HEK293T (cell line): ENCODE results near the gene TP53RK.
A peak's percentile ranks its signal among the peaks of the same experiment; 100 is the strongest.

Experiments
- CTCF ChIA-PET: fragments of 350-600 bp; formaldehyde crosslinking; extraction: SDS; loops from one replicate; lab custom pipeline; 2021; ENCODE audit warnings: antibody characterized with exemption, inconsistent platforms; lab: Yijun Ruan, JAX
- POLR2A ChIA-PET: fragments of 350-600 bp; formaldehyde crosslinking; extraction: SDS; loops from one replicate; lab custom pipeline; 2020; ENCODE audit warnings: antibody characterized with exemption, inconsistent platforms; lab: Yijun Ruan, JAX
- DNase-seq: peaks from one replicate; pipeline ENCODE4 v3.0.0; 2012; ENCODE audit warnings: mixed read lengths; ENCODE audit errors: extremely low spot score
- ARNT ChIP-seq: fragments of 450-650 bp; IDR thresholded peaks from 2 replicates; pipeline ENCODE4 v1.6.1; 2017; ENCODE audit warnings: mild to moderate bottlenecking
- BHLHE40 ChIP-seq: fragments of 450-650 bp; IDR thresholded peaks from 2 replicates; pipeline ENCODE4 v1.6.1; 2016; ENCODE audit warnings: mild to moderate bottlenecking, moderate library complexity, borderline replicate concordance
- CTBP1 ChIP-seq: fragments of 450-650 bp; IDR thresholded peaks from 2 replicates; pipeline ENCODE4 v1.6.1; 2016; ENCODE audit warnings: borderline replicate concordance
- ELF4 ChIP-seq: fragments of 450-650 bp; IDR thresholded peaks from 2 replicates; pipeline ENCODE4 v1.6.1; 2017; ENCODE audit warnings: antibody characterized with exemption
- FOXA1 ChIP-seq: fragments of 450-650 bp; IDR thresholded peaks from 2 replicates; pipeline ENCODE4 v1.6.1; 2016; ENCODE audit warnings: mild to moderate bottlenecking
- FOXK2 ChIP-seq: fragments of 450-650 bp; IDR thresholded peaks from 2 replicates; pipeline ENCODE4 v1.6.1; 2016; ENCODE audit warnings: mild to moderate bottlenecking
- FOXM1 ChIP-seq: fragments of 450-650 bp; IDR thresholded peaks from 2 replicates; pipeline ENCODE4 v1.6.1; 2017; ENCODE audit warnings: mild to moderate bottlenecking, borderline replicate concordance
- HDGF ChIP-seq: fragments of 450-650 bp; IDR thresholded peaks from 2 replicates; pipeline ENCODE4 v1.6.1; 2017; ENCODE audit warnings: antibody characterized with exemption, borderline replicate concordance
- L3MBTL2 ChIP-seq: fragments of 450-650 bp; conservative IDR thresholded peaks from 2 replicates; pipeline ENCODE4 v1.6.1; 2016; ENCODE audit warnings: mild to moderate bottlenecking
- LEF1 ChIP-seq: fragments of 450-650 bp; IDR thresholded peaks from 2 replicates; pipeline ENCODE4 v1.6.1; 2017; ENCODE audit warnings: mild to moderate bottlenecking, borderline replicate concordance
- NFRKB ChIP-seq: fragments of 450-650 bp; IDR thresholded peaks from 2 replicates; pipeline ENCODE4 v1.6.1; 2016; ENCODE audit warnings: mild to moderate bottlenecking, moderate library complexity
- PKNOX1 ChIP-seq: fragments of 450-650 bp; IDR thresholded peaks from 2 replicates; pipeline ENCODE4 v1.6.1; 2016
- SP1 ChIP-seq: fragments of 450-650 bp; IDR thresholded peaks from 2 replicates; pipeline ENCODE4 v1.6.1; 2017
- SUZ12 ChIP-seq: fragments of 450-650 bp; IDR thresholded peaks from 2 replicates; pipeline ENCODE4 v1.6.1; 2016; ENCODE audit warnings: mild to moderate bottlenecking
- TARDBP ChIP-seq: fragments of 450-650 bp; IDR thresholded peaks from 2 replicates; pipeline ENCODE4 v1.6.1; 2016
- ZNF384 ChIP-seq: fragments of 450-650 bp; IDR thresholded peaks from 2 replicates; pipeline ENCODE4 v1.6.1; 2016

TP53RK gene

GRCh38 chr20:46683668-46683938 lies 5.6 kb downstream of the TP53RK start:
- POLR2A ChIA-PET = no interaction called here
- CTCF ChIA-PET = no interaction called here
- no peak for DNase-seq
- TF ChIP-seq L3MBTL2 = no peak
- no peak for TF ChIP-seq FOXA1
- no peak for TF ChIP-seq SUZ12
- no peak for TF ChIP-seq ARNT
- TF ChIP-seq ZNF384 = no peak
- TF ChIP-seq PKNOX1 = no peak
- TF ChIP-seq SP1 = no peak
- no peak for TF ChIP-seq ELF4
- no peak for TF ChIP-seq LEF1
- TF ChIP-seq CTBP1 = no peak

- TF ChIP-seq FOXM1 (no peak), FOXK2 (no peak), PKNOX1 (no peak), FOXA1 (no peak), CTBP1 (no peak), ARNT (no peak)
- CTCF ChIA-PET = interaction anchor here (0.6 to 1.2 kb wide), 4 partner anchors 21 to 393 kb away, joined by 3 to 5 read pairs (median 3); no protein-coding TSS in a partner anchor
- DNase-seq = no peak
- POLR2A ChIA-PET = no interaction called here
Measured at GRCh38 chr20:46683011-46683667, 6.1 kb downstream of the TP53RK start.

GRCh38 chr20:46682063-46682821 lies 7.0 kb downstream of the TP53RK start:
- DNase-seq = no peak
- TF ChIP-seq ZNF384 (no peak), CTBP1 (no peak), NFRKB (no peak), FOXM1 (no peak), SUZ12 (no peak), SP1 (no peak), ARNT (no peak), HDGF (no peak), FOXK2 (no peak), ELF4 (no peak), LEF1 (no peak)
- ChIA-PET CTCF (interaction anchor here (0.6 to 1.2 kb wide), 4 partner anchors 22 to 392 kb away, joined by 3 to 5 read pairs (median 3); no protein-coding TSS in a partner anchor), POLR2A (no interaction called here)

GRCh38 chr20:46681032-46681854 lies 8.0 kb downstream of the TP53RK start:
- ChIA-PET CTCF (interaction anchor here (0.6 to 1.5 kb wide), 4 partner anchors 32 to 294 kb away, joined by 3 to 5 read pairs (median 4); no protein-coding TSS in a partner anchor), POLR2A (no interaction called here)
- peak; percentile 49 for DNase-seq
- TF ChIP-seq L3MBTL2 (no peak), FOXA1 (no peak), TARDBP (no peak), ZNF384 (no peak), LEF1 (no peak), SP1 (no peak), FOXK2 (no peak), PKNOX1 (no peak), ELF4 (no peak), NFRKB (no peak), SUZ12 (no peak), HDGF (no peak), FOXM1 (no peak), BHLHE40 (no peak), CTBP1 (no peak), ARNT (no peak)

GRCh38 chr20:46680684-46681031 lies 8.6 kb downstream of the TP53RK start:
- no peak for TF ChIP-seq FOXK2
- TF ChIP-seq FOXA1 = no peak
- no peak for TF ChIP-seq ZNF384
- TF ChIP-seq FOXM1 = no peak
- no peak for TF ChIP-seq ELF4
- TF ChIP-seq PKNOX1 = no peak
- no peak for TF ChIP-seq TARDBP
- no peak for TF ChIP-seq SUZ12
- TF ChIP-seq CTBP1 = no peak
- TF ChIP-seq SP1 = no peak
- TF ChIP-seq HDGF = no peak
- TF ChIP-seq LEF1 = no peak
- TF ChIP-seq BHLHE40 = no peak
- TF ChIP-seq ARNT = no peak
- ChIA-PET POLR2A (no interaction called here), CTCF (interaction anchor here (0.6 to 1.5 kb wide), 4 partner anchors 31 to 295 kb away, joined by 3 to 5 read pairs (median 4); no protein-coding TSS in a partner anchor)
- no peak for DNase-seq
